ENCODE data around the gene SLC24A1.

Gene SLC24A1

DNA sequence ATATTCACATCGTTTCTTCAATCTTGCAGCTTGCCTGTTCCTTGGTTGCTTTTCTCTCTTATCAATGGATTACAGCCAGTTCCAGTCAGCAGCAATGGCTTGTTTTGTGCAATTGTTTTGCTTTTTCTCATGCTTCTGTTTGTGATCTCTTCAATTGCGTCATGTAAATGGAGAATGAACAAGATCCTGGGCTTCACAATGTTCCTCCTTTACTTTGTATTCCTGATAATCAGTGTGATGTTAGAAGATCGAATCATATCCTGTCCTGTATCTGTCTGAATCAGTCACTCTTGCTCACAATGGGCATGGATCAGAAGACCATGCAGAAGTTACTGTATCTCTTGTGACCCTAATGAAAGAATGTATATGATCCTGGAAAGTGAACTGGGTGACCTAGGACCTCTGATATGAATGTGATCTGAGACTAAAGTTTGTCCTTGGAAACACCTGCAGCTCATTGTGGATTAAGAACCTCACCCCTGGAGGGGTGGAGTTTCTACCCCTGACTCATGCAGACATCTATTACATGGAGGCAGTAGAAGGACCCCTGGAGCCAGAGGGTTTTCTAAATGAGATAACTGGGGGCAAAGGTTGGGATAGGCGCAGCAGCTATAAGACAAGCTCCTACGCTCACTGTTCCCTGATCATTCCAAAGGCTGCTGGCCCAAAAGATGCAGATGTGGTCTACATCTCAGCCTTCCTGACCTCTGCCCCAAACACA is 32.2 kb downstream of the SLC24A1 start:
- DNase-seq = no peak

DNA sequence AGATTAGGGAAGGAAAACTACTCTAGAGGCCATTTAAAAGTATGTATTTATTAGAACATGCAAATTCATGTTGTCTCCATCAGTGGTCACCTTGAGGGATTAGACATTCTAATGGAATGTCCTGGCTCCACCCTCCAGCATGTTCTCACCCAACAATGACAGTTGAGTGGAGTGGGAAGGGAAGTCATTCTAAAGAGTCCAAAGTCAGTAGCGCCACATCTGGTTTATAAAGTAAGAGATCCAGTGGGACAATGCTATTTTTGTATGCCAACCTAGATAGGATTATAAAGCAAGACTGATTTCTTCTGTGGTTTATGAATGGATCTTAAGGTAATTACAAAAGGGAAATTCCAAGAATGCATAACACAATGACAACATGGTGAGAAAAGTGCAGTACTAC is 33.3 kb downstream of the SLC24A1 start:
- DNase-seq = no peak

DNA sequence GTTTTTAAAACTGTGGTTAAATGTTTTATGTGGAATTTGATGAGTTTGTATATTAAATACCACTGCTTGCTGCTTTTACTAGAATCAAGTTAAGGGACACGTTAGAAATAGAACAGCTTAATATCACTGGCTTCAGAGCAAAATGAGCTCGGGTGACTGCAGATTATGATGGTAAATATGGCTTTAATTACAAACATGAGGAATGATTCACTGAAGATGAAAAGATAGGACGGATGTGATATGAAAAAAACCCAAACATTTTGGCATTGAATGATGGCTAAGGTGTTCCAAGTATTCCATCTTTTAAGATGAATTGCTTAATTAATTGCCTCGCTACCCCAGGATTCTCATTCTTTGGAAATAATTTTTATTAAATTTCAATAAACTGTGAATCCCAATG is 33.7 kb downstream of the SLC24A1 start:
- DNase-seq = no peak

DNA sequence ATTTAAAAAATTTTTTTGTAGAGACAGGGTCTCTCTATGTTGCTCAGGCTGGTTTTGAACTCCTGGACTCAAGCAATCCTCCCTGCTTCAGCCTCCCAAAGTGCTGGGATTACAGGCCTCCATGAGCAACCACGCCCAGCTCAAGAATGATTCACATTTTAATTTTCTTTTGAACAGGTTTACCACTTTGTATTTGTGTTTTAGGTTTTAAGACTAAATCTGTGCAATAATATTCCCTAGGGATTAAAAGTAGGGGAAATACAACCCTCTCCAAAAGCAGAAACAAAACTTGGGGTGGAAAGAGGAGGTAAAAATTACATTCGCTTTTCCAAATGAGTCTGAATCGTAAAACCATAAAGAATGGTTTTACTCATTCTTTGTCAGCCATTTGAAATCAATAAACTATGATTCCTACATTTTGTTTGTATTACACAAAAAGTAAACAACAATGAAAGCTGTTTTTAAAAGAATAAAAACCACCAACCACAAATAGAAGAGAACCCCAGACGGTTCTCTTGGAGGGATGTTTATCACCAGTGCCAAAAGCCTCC is 37.8 kb downstream of the SLC24A1 start:
- no peak for DNase-seq

DNA sequence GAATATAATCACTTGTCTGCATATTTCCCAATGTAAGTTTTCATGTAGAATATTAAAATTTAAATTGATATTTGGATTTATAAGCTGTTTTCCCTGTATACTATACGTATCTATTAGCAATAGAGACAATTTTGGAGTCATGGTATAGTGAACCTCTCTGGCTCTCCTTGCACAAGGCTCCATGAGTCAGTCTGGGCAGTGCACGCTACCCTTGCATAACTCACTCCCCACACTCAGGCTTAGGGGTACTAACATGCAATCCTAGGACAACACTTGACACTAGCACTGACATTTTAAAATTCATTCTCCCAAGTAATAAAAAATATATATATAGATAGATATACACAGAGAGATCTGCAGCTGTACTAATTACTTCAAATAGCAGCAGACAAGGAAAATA is 39.2 kb downstream of the SLC24A1 start:
- DNase-seq = no peak

DNA sequence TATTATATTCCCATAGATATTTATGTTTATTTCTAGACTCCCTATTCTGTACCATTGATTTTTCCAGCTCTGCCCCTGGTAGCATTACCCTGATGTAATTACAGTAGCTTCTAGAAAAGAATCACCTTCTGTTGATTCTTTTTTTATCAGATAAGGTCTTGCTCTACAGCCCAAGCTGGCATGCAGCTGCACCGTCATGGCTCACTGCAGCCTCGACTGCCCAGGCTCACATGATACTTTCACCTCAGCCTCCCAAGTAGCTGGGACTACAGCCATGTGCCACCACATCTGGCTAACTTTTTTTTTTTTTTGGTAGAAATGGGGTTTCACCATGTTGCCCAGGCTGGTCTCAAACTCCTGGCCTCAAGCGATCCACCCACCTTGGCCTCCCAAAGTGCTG is 41.8 kb downstream of the SLC24A1 start:
- no peak for DNase-seq

DNA sequence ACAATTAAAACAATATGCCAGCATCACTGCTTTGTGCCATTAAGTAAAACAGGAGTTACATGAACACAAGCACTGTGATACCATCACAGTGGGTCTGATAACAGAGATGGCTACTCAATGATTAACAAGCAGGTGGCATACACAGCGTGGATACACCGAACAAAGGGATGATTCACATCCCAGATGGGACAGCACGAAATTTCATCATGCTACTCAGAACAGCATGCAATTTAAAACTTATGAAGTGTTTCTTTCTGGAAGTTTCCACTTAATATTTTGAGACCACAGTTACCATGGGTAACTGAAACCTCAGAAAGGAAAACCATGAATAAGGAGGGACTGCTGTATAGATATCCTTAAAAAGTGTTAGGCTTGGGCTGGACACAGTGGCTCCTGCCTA is 44.5 kb downstream of the SLC24A1 start:
- DNase-seq = no peak

DNA sequence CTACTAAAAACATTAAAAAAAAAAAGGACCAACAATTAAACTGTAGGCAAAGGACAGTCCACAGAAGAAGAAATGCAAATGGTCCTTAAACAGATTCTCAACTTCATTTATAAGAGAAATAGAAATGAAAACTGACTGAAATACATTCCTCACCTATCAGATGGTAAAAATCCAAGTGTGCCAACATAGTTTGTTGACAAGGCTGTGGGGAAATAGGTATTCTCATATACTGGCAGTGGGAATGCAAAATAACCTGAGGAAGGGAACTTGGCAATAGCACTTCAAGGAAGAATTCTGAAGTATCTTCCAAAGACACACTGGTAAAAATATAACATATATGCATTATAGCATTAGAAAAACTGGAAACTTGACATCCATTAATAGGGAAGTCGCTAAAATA is 53.8 kb downstream of the SLC24A1 start:
- no peak for DNase-seq

DNA sequence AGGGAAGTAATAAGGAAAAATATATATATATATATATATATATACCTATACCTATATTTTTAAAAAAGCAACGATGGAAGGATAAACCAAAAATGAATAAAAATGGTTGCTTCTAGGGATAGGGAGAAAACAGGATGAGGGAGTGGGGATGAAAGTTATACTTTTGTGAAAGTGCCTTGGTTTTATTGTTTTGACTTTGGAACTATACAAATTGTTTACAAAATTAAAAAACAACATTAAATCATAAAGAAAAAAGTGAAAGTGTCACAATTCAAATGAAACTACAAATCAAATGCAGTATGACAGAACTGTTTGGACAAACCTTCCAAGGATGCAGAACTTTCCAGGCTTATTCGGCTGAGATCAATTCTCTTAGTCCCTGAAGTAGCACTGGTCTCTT is 54.4 kb downstream of the SLC24A1 start:
- DNase-seq = no peak

DNA sequence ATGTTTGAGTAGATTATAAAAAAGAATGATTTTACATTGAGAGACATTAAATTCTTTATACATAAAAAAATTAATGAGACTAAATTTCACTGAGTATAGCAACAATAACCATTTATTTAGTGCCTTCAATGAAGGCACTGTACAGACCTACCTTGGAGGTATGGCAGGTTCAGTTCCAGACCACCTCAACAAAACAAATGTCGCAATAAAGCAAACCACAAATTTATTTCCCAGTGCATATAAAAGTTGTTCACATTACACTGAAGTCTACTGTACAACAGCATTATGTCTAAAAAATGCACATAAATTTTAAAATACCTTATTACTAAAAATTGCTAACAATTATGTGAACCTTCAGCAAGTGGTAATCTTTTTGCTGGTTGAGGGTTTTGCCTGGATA is 58.8 kb downstream of the SLC24A1 start:
- DNase-seq = no peak

DNA sequence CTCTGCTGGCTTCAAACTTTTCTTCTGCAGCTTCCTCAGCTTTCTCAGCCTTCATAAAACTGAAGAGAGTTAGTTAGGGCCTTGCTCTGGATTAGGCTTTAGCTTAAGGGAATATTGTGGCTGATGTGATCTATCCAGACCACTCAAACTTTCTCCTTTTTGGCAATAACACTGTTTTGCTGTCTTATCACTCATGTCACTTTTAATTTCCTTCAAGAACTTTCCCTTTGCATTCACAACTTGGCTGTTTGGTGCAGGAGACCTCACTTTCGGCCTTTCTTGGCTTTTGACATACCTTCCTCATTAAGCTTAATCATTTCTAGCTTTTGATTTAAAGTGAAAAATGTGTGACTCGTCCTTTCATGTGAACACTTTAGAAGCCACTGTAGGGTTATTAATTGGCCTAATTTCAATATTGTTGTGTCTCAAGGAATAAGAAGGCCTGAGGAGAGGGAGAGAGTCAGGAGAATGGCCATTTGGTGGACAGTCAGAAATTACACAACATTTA is 60.7 kb downstream of the SLC24A1 start:
- no peak for DNase-seq

DNA sequence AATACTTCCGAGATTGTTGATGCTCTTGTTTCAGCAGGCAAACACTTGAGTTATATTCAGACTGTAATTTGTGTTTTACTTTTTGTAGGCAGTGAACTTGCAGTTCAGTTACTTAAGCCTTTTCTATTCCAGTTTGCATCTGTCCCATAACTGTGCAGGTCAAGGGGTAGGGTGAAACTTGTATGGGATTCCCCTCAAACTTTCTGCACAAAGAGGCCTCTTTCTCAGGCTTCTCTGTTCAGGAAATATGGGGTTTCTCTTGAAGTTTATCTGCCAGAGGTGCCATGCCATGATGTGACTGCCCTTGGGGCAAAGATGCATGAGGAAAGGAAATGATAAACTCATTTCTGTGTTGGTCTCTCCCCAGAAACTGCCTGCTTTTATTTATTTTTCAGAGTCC is 66.7 kb downstream of the SLC24A1 start:
- DNase-seq = no peak

DNA sequence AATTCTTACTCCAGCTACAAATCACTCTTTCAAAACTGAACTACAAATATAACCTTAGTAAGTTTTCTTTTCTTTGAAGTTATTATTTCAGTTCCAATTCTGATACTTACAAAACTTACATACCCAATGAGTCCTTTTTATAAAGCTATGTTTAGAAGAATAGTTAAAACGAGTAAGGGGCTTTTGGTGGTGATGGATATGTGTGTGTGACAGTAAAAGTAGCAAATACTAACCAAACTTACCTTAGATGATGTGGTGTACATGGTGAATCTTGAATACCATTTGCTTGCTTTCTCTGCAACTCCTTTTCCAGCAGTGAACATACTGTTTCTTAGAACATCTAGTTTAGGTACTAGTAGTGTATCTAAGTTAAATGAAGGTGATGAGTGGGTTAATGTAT is 68.4 kb downstream of the SLC24A1 start:
- DNase-seq = no peak

DNA sequence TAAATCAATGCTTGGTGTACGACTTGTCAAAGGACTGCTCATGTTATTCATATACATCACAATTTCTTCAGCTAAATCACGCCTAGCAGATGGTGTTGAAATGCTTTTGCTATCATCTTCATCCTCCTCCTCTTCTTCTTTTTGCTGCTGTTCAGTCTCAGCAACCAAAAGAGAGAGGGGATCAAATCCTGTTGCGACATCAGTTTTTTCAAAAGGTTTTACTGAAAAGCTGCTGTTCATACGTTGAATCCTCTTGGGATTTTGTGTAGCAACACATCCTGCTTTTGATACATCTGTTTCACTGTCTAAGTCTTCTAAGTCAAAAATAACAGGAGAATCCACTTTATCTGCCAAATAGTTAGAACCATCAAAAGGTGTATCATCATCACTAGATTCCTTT is 69.0 kb downstream of the SLC24A1 start:
- DNase-seq = no peak

DNA sequence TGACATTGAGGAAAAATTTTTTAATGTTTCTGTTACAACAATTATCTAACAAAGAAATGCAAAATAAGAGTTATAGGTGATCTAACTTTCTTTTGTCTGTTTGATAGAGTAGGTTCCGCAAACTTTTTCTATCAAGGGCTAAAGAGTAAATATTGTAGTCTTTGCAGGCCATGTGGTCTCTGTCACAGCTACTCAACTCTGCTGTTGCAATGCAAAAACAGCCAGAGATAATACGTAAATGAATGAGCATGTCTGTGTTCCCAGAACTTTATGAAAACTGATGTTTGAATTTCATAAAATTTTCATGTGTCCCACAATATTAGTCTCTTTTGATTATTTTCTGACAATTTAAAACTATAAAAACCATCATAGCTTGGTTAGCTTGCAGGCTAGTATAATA is 73.3 kb downstream of the SLC24A1 start:
- no peak for DNase-seq

Data from CD4-positive, alpha-beta T cell treated with Interleukin-10 for 1 hour (primary cell).